NT2/D1 (cell line): ENCODE results near the gene TMEM163.

Experiments
- SUZ12 ChIP-seq: IDR thresholded peaks from 2 replicates; pipeline ENCODE4 v1.6.1; 2011; ENCODE audit not compliant: insufficient read length, insufficient read depth; ENCODE audit errors: extremely low read depth
- ZNF274 ChIP-seq: IDR thresholded peaks from 2 replicates; pipeline ENCODE4 v1.6.1; 2011; ENCODE audit warnings: mild to moderate bottlenecking, low read depth, low read length

DNA sequence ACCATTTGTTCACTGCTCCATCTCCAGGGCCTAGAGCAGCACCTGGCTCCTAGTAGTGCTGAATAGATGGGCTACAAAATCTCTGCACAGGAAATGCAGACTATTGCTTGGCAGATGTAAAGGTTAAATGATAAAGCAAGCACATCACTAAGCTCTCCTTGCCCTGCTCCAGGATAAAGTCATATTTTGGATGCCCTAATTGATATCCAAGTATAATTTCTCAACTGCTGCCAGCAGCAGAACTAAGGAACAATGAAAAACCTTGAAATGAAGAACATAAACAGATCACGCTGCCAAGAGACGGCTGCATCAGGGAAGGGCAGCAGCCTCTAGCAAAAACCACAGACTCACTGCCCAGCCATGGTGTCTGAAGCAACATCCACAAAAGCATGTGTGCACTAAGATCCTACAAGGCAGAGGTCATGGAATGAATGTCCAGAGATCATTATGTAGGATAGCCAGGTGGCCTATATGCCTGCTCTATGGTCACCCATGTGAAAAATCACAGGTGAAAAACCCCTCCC is 134.7 kb downstream of the TMEM163 start:
- TF ChIP-seq SUZ12 (no peak), ZNF274 (no peak)
